ENCODE results near the gene NDUFS8. TPM values are rescaled to one million over a fixed set of nuclear protein-coding genes. Genes with fewer than 3 reads are reported as not detected.

NDUFS8 gene
- total RNA-seq, 2 donors from 2014 or later = 247 to 274 TPM

DNA sequence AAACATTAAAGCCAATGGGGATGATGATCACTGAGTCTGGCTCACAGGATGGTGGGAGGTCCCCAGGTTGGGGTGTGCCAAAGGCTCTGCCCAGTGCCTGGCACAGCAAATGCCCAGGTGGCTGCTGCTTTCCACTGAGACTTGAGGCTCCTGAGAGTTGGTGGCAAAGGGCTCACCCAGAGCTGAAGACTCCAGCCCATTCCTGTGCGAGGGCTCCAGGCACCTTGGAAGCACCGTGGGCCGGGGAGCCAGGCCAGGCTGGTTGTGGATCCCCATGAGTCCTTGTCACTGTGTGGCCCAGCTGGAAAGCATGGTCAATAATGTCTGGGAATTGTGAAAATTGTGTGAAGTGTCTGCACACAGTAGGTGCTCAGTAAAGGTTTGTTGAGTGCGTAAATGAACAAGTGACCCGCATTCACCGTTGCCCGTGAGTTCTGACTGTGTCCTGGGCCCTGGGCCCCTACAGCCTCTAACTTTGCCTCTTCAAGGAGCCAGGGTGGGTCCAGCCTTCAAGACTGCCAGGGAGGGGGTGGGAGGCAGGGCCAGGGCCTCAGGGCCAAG, 23.8 kb upstream of the NDUFS8 start:
- DNase-seq (ENCODE audit: low spot score) = no peak
- Histone ChIP-seq H3K4me3 (no peak overlapping the region), H3K27me3 (replicated peaks; ENCODE audit: insufficient read depth) (no peaks in the 10 kb centered on the region), H3K9me3 (no peaks in the 10 kb centered on the region), H3K27ac (no peak overlapping the region), H3K36me3 (no peaks in the 10 kb centered on the region), H3K4me1 (replicated peaks) (no peaks in the 10 kb centered on the region)
- intact Hi-C loops (cut with DNase I) = no loop called here
- TF ChIP-seq, protein P1, sequence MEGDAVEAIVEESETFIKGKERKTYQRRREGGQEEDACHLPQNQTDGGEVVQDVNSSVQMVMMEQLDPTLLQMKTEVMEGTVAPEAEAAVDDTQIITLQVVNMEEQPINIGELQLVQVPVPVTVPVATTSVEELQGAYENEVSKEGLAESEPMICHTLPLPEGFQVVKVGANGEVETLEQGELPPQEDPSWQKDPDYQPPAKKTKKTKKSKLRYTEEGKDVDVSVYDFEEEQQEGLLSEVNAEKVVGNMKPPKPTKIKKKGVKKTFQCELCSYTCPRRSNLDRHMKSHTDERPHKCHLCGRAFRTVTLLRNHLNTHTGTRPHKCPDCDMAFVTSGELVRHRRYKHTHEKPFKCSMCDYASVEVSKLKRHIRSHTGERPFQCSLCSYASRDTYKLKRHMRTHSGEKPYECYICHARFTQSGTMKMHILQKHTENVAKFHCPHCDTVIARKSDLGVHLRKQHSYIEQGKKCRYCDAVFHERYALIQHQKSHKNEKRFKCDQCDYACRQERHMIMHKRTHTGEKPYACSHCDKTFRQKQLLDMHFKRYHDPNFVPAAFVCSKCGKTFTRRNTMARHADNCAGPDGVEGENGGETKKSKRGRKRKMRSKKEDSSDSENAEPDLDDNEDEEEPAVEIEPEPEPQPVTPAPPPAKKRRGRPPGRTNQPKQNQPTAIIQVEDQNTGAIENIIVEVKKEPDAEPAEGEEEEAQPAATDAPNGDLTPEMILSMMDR (IDR thresholded peaks at IDR 0.05) = no peak
- TF ChIP-seq POLR2A (IDR thresholded peaks at IDR 0.05) = no peak
- no peak for TF ChIP-seq POLR2AphosphoS5 (IDR thresholded peaks at IDR 0.05)
- WGBS = 89% methylated on average over 7 of the region's 7 CpGs

GRCh38 chr11:68007498-68008380, 22.7 kb upstream of the NDUFS8 start:
- no peak overlapping the region for H3K27ac ChIP-seq
- intact Hi-C loops (cut with DNase I) = no loop called here
- no peaks in the 10 kb centered on the region for H3K4me1 ChIP-seq (replicated peaks)
- no peaks in the 10 kb centered on the region for H3K9me3 ChIP-seq
- H3K27me3 ChIP-seq (replicated peaks; ENCODE audit: insufficient read depth) = no peaks in the 10 kb centered on the region
- WGBS = 88% methylated on average over 16 of the region's 16 CpGs
- no peak for TF ChIP-seq POLR2AphosphoS5 (IDR thresholded peaks at IDR 0.05)
- no peak for TF ChIP-seq POLR2A (IDR thresholded peaks at IDR 0.05)
- TF ChIP-seq, protein P1 (IDR thresholded peaks at IDR 0.05) = no peak
- DNase-seq (ENCODE audit: low spot score) = no peak
- no peak overlapping the region for H3K4me3 ChIP-seq
- H3K36me3 ChIP-seq = no peaks in the 10 kb centered on the region

DNA sequence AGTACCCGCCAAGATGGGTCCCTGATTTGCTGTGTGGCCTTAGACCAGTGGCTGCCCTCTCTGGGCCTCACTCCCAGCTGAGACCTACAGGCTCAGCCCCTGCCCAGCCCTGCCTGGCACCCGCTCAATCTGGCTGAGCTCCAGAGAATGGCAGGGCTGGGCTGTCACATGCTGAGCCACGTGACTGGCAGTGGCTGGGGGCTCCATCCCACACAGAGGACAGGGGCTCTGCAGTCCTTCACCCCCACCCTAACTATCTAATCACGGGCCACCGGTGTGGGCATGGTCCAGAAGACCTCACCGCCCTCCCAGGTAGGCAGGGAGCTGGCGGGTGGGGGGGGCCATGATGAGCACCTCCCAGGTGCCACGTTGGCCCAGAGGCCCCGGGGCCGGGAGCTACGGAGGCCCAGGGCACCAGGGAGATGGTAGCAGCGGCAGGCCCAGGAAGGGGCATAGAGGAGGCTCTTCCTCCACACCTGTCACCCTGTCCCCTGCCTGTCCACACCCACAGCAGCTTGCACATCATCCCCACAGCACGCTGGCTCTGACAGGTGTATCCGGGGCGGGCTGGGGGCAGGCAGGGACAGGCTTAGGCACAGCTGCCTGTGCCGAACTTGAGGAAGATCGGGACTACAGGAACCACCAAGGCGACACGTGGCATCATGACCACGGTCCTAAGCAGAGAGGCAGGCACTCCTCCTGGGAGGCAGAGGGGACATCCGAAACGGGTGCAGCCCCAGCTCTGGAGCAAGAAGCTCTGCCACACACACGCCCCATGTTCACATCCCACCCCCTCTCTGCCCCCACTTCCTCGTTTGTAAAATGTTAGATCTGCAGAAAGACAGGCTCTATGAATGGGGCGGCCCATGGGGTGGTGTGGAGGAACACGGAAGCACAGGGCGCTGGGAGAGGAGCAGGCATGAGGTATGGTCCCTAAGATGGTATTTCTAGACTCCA, 21.8 kb upstream of the NDUFS8 start:
- H3K27me3 ChIP-seq (replicated peaks; ENCODE audit: insufficient read depth) = no peaks in the 10 kb centered on the region
- DNase-seq (ENCODE audit: low spot score) = no peak
- no peak overlapping the region for H3K4me3 ChIP-seq
- WGBS = 29% methylated on average over 18 of the region's 27 CpGs
- no peaks in the 10 kb centered on the region for H3K36me3 ChIP-seq
- no peak for TF ChIP-seq POLR2AphosphoS5 (IDR thresholded peaks at IDR 0.05)
- TF ChIP-seq, protein P1 (IDR thresholded peaks at IDR 0.05) = no peak
- TF ChIP-seq POLR2A (IDR thresholded peaks at IDR 0.05) = no peak
- no peaks in the 10 kb centered on the region for H3K4me1 ChIP-seq (replicated peaks)
- H3K27ac ChIP-seq = no peak overlapping the region
- intact Hi-C loops (cut with DNase I) = no loop called here
- H3K9me3 ChIP-seq = no peaks in the 10 kb centered on the region

GRCh38 chr11:68009391-68010089, 20.9 kb upstream of the NDUFS8 start:
- no peak for DNase-seq (ENCODE audit: low spot score)
- H3K4me1 ChIP-seq (replicated peaks) = no peaks in the 10 kb centered on the region
- no peaks in the 10 kb centered on the region for H3K9me3 ChIP-seq
- intact Hi-C loops (cut with DNase I) = no loop called here
- H3K27me3 ChIP-seq (replicated peaks; ENCODE audit: insufficient read depth) = no peaks in the 10 kb centered on the region
- H3K27ac ChIP-seq = peak overlapping the region; percentile 61 to 68
- no peak overlapping the region for H3K4me3 ChIP-seq
- no peaks in the 10 kb centered on the region for H3K36me3 ChIP-seq
- 80% methylated on average over 12 of the region's 12 CpGs for WGBS
- TF ChIP-seq, protein P1 (IDR thresholded peaks at IDR 0.05) = no peak
- TF ChIP-seq POLR2AphosphoS5 (IDR thresholded peaks at IDR 0.05) (no peak), POLR2A (IDR thresholded peaks at IDR 0.05) (no peak)
